GM18951 (cell line): ENCODE measurements around the gene GPRC5B.

ENCODE experiments used
- POLR2A ChIP-seq: IDR thresholded peaks from 4 replicates; pipeline ENCODE4 v1.6.1; 2011; ENCODE audit warnings: mild to moderate bottlenecking; ENCODE audit not compliant: insufficient read length, insufficient read depth; ENCODE audit errors: extremely low read depth
- in situ Hi-C: fragments of 300-500 bp; cut with MboI; formaldehyde crosslinking; loops from one replicate; pipeline ENCODE4 v1.12.0; 2022; ENCODE audit warnings: low sequenced_read_pairs, mixed read lengths, inconsistent platforms; ENCODE audit not compliant: unreplicated experiment

Gene GPRC5B

GRCh38 chr16:19842426-19843157 lies 42.1 kb downstream of the GPRC5B start:
- in situ Hi-C loops = no loop called here
- TF ChIP-seq POLR2A = no peak

DNA sequence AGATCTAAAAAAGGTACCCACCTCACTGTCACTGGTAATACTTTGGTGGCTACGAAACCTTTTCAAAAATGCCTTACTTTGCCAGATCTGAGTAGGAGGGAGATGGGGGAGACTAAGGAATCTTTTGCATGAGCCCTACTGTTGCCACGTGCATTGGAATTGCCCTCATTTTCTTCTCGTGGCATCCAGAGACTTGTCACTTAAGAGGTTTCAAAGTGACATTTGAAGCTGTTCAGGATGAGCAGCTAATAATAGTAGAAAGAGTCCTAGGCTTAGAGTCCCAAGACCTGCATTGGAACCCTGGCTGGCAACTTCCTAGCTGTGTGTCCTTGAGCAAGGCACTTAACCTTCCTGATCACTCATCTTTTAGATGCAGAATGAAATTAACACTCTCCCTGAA lies 43.5 kb downstream of the GPRC5B start:
- no peak for TF ChIP-seq POLR2A
- in situ Hi-C loops = no loop called here

GRCh38 chr16:19840524-19841110 lies 44.0 kb downstream of the GPRC5B start:
- in situ Hi-C loops = no loop called here
- no peak for TF ChIP-seq POLR2A

DNA sequence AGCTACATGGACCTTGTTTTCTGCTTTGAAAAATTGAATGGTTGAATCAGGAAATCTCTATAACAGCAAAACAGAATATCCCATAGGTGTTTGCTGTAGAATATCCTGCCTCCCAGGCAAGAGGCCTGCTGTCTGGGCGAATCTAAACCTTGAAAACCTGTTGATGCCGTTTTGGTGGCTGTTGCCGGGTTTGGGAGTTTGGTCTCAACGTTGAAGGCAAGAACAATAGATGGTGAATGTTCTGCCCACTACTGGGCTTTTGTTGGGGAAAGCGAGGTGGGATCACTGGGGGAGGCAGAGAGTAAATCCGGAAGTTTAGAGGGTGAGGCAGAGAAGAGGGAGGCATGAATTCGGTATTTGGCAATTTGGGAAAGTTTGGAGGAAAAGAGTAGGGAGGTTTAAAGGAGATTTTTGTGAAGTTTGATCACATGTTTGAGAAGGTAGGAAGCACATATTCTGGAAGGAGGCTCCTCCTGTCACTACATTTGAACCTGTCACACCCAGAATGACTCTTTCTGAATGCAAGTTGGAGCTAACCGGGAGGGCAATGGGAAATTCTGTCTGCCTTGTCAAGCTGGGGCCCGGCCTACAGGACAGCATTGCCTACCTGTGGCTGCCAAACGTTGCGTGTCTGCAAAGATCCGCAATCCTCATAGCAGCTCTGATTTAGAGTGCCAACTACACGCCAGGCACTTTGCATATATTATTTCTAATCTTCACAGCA lies 46.5 kb downstream of the GPRC5B start:
- TF ChIP-seq POLR2A = no peak
- in situ Hi-C loops = no loop called here

DNA sequence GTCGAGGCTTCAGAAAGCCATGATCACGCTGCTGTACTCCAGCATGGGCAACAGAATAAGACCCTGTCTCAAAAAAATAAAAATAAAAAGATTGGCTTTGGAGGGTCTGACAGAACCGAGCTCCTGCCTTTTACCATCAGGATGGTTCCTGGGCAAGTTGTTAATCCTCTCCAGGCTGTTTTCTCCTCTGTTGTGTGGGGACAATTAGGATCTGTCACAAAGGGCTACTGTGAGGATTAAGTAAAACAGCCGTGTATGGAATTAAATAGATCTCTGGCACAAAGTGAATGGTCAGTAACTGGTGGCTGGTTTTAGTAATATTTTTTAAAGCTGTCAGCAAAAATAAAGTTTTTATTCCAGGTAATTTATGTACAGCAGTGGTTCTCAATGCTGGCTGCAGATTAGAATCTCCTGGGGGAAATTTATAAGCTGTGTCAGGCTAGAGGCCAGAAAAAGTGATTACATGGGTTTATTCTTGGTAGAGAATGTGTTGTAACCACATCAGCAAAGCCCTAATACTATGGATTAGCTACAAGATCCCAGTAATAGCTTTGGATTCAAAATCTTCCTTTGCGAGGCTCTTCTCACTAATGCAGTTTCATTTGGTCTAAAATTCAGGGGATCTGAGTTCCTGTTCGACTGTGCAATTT lies 47.2 kb downstream of the GPRC5B start:
- in situ Hi-C loops = no loop called here
- TF ChIP-seq POLR2A = no peak

DNA sequence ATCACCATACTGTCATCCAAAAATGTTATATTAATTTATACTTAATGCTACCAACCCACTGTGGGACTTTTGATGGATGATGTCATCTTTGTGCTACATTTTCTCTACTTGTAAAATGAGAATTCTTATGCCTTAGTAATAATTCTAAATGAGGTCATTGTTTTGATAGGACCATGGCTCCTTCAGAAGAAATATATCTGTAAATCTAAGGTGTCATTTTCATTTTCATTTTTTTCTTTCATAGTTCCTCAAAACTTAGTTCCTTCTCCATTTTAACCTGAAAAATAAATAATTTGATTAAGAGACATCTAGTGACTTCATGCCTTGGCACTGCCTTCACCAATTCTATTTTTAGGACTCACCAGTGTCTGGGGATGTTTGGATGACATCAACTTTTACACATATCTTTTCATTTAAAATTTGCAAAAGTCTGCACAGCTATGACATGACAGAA lies 48.7 kb downstream of the GPRC5B start:
- in situ Hi-C loops = no loop called here
- no peak for TF ChIP-seq POLR2A

DNA sequence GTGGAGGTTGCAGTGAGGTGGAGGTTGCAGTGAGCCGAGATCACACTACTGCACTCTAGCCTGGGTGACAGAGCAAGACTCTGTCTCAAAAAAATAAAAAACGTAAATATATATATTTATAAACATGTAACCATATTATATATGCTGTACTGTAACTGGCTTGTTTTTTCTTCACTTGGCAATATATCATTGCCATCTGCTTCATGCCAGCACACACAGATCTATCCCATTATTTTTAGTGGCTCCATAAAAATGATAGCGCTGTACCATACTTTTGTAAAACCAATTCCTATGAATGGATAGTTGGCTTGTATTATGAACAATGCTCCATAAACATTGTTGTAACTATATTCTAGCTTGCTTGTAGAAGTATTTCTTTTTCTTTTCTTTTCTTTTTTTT lies 49.5 kb downstream of the GPRC5B start:
- TF ChIP-seq POLR2A = no peak
- in situ Hi-C loops = no loop called here

GRCh38 chr16:19833581-19833980 lies 51.1 kb downstream of the GPRC5B start:
- TF ChIP-seq POLR2A = no peak
- in situ Hi-C loops = no loop called here

- no peak for TF ChIP-seq POLR2A
- in situ Hi-C loops = no loop called here
Observed at GRCh38 chr16:19833176-19833575, 51.5 kb downstream of the GPRC5B start.

DNA sequence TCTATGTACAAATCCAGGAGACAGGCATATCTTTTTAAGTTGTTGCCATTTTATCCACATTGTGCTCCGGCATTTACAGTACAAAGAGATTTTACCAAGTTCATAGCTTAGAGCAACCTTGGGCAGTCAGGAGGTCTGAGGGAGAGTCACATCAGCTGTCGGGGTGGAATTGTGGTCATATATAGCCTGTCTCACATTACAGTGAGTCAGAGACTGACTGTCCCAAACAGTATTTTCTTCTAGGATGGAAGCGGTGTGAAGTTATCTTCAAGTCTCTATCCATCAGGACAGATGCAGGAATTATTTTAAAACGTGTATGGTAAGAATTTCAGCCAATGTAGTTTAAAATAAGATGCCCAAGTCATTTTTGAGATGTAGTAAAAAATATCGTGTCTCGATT lies 53.0 kb downstream of the GPRC5B start:
- TF ChIP-seq POLR2A = no peak
- in situ Hi-C loops = no loop called here

GRCh38 chr16:19830902-19831560 lies 53.6 kb downstream of the GPRC5B start:
- in situ Hi-C loops = no loop called here
- no peak for TF ChIP-seq POLR2A

GRCh38 chr16:19829844-19830692 lies 54.6 kb downstream of the GPRC5B start:
- in situ Hi-C loops = no loop called here
- no peak for TF ChIP-seq POLR2A
